Ishikawa (cell line): Measurements from ENCODE around the gene LSAMP.

ENCODE experiments used
- CEBPB ChIP-seq: IDR thresholded peaks from 2 replicates; pipeline ENCODE4 v1.6.1; 2012
- CREB1 ChIP-seq: IDR thresholded peaks from 2 replicates; pipeline ENCODE4 v1.6.1; 2012; ENCODE audit warnings: low read depth
- EGR1 ChIP-seq: IDR thresholded peaks from 2 replicates; pipeline ENCODE4 v1.6.1; 2012
- EP300 ChIP-seq: IDR thresholded peaks from 2 replicates; pipeline ENCODE4 v1.6.1; 2012; ENCODE audit warnings: borderline replicate concordance
- FOXM1 ChIP-seq: IDR thresholded peaks from 2 replicates; pipeline ENCODE4 v1.6.1; 2012; ENCODE audit warnings: low read depth, borderline replicate concordance
- NFIC ChIP-seq: IDR thresholded peaks from 2 replicates; pipeline ENCODE4 v1.6.1; 2012
- RAD21 ChIP-seq: IDR thresholded peaks from 2 replicates; pipeline ENCODE4 v1.6.1; 2012; ENCODE audit warnings: low read depth
- TAF1 ChIP-seq: IDR thresholded peaks from 2 replicates; pipeline ENCODE4 v1.6.1; 2012; ENCODE audit warnings: low read depth, mild to moderate bottlenecking
- TCF12 ChIP-seq: IDR thresholded peaks from 2 replicates; pipeline ENCODE4 v1.6.1; 2012; ENCODE audit warnings: low read depth
- TEAD4 ChIP-seq: IDR thresholded peaks from 2 replicates; pipeline ENCODE4 v1.6.1; 2012
- YY1 ChIP-seq: IDR thresholded peaks from 2 replicates; pipeline ENCODE4 v1.6.1; 2012; ENCODE audit warnings: low read depth
- ZBTB7A ChIP-seq: IDR thresholded peaks from 2 replicates; pipeline ENCODE4 v1.6.1; 2012; ENCODE audit warnings: low read depth
- TF ChIP-seq, protein P1 (sequence below): IDR thresholded peaks from 2 replicates; pipeline ENCODE4 v1.6.1; 2012
- TF ChIP-seq, protein P2 (sequence below): IDR thresholded peaks from 2 replicates; pipeline ENCODE4 v1.6.1; 2012
- TF ChIP-seq, protein P3 (sequence below): IDR thresholded peaks from 2 replicates; pipeline ENCODE4 v1.6.1; 2012; ENCODE audit warnings: low read depth, mild to moderate bottlenecking

LSAMP gene

DNA sequence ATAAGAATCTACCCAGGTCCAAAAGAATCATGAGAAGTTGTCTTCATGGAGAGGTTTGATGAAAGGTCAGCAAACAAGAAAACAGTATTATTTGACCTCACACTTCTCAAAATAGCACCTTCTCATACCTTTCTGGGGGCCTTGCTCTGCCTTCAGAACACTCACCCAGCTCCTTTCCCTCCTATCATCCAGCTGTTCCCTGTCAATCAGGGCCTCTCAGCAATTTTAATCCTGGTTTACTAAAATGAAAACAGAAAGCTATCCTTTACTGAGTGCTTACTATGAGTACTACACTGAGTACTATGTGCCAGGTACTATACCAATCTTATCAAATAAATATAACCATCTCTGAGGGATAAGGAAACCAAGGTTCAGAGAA lies 683.4 kb downstream of the LSAMP start:
- TF ChIP-seq, protein P1, sequence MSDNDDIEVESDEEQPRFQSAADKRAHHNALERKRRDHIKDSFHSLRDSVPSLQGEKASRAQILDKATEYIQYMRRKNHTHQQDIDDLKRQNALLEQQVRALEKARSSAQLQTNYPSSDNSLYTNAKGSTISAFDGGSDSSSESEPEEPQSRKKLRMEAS: no peak
- TF ChIP-seq TAF1: no peak
- no peak for TF ChIP-seq TEAD4
- no peak for TF ChIP-seq RAD21
- TF ChIP-seq TCF12: no peak
- no peak for TF ChIP-seq FOXM1
- TF ChIP-seq, protein P2, sequence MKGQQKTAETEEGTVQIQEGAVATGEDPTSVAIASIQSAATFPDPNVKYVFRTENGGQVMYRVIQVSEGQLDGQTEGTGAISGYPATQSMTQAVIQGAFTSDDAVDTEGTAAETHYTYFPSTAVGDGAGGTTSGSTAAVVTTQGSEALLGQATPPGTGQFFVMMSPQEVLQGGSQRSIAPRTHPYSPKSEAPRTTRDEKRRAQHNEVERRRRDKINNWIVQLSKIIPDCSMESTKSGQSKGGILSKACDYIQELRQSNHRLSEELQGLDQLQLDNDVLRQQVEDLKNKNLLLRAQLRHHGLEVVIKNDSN: no peak
- TF ChIP-seq CEBPB: no peak
- no peak for TF ChIP-seq EP300
- TF ChIP-seq EGR1: no peak
- no peak for TF ChIP-seq CREB1
- no peak for TF ChIP-seq ZBTB7A
- TF ChIP-seq, protein P3, sequence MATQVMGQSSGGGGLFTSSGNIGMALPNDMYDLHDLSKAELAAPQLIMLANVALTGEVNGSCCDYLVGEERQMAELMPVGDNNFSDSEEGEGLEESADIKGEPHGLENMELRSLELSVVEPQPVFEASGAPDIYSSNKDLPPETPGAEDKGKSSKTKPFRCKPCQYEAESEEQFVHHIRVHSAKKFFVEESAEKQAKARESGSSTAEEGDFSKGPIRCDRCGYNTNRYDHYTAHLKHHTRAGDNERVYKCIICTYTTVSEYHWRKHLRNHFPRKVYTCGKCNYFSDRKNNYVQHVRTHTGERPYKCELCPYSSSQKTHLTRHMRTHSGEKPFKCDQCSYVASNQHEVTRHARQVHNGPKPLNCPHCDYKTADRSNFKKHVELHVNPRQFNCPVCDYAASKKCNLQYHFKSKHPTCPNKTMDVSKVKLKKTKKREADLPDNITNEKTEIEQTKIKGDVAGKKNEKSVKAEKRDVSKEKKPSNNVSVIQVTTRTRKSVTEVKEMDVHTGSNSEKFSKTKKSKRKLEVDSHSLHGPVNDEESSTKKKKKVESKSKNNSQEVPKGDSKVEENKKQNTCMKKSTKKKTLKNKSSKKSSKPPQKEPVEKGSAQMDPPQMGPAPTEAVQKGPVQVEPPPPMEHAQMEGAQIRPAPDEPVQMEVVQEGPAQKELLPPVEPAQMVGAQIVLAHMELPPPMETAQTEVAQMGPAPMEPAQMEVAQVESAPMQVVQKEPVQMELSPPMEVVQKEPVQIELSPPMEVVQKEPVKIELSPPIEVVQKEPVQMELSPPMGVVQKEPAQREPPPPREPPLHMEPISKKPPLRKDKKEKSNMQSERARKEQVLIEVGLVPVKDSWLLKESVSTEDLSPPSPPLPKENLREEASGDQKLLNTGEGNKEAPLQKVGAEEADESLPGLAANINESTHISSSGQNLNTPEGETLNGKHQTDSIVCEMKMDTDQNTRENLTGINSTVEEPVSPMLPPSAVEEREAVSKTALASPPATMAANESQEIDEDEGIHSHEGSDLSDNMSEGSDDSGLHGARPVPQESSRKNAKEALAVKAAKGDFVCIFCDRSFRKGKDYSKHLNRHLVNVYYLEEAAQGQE: no peak
- TF ChIP-seq NFIC: no peak
- no peak for TF ChIP-seq YY1

DNA sequence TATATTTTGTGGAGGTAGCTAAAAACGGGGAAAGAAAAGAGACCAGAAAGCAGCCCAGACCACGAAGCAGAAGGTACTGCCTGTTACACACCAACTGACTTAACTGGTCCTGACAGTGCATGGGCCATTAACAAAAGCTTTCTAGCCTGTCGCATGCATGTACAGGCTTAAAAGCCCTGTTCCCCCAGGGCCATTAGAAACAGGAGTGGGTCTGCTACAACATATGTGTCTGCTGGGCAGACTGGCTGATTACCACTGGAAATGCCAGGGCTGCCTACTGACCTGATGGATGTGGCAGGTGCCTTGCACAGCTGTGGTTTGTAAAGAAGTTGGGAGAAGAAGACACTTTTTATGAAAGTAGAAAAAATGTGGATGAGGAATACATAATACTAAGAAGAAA lies 684.6 kb downstream of the LSAMP start:
- TF ChIP-seq NFIC (no peak), TCF12 (no peak), CREB1 (no peak), EGR1 (no peak), YY1 (no peak), FOXM1 (no peak), CEBPB (no peak), RAD21 (no peak), ZBTB7A (no peak), TAF1 (no peak), TEAD4 (no peak), EP300 (no peak)
- TF ChIP-seq, protein P3: no peak
- TF ChIP-seq, protein P2: no peak
- TF ChIP-seq, protein P1: no peak

DNA sequence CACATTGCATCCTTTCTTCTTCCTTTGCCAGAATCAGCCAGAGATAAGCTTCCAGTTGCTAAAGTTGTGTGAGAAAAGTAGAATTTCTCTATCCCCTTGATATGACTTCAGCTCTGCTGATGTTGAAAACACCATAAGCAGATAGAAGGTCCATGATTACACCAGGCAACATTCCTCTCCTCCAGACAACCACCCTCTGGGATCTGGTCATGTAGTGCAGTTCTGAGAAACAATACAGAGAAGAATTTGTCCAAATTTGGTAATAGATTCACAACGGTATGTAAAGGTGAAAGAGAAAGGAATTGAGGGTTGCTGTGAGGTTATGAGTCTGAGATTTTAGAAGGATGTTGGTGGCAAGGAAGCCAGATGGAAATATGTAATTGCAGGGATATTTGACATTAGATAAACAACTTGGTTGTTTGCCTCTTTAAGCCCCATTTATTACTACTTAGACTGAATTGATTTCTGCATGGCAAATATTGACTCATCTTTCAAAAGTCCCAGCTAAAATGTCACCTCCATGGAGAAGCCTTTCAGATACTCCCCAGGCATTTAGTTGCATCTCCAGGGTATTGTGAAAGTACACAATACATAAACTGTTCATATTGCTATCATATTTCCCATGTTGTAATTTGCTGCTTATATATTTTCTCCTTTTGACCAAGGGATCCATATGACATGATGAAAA lies 687.1 kb downstream of the LSAMP start:
- TF ChIP-seq CREB1 (no peak), NFIC (no peak), EP300 (no peak), CEBPB (no peak), YY1 (no peak), TEAD4 (no peak), EGR1 (no peak), TAF1 (no peak), RAD21 (no peak), FOXM1 (no peak), ZBTB7A (no peak), TCF12 (no peak)
- TF ChIP-seq, protein P1: no peak
- TF ChIP-seq, protein P2: no peak
- TF ChIP-seq, protein P3: no peak
